CD4-positive, alpha-beta T cell treated with Interleukin-4 for 1 hour (primary cell): ENCODE measurements around the gene ALG2.
"Not testable (repeated sequence)": the region's sequence is repeated elsewhere in the genome, so short reads cannot be mapped to it uniquely, and the experiment has no call there.

Source experiments
- DNase-seq, 2 donors: peaks; one replicate each; pipeline ENCODE4 v3.0.0-alpha.2; 2020 to 2022

ALG2 gene

DNA sequence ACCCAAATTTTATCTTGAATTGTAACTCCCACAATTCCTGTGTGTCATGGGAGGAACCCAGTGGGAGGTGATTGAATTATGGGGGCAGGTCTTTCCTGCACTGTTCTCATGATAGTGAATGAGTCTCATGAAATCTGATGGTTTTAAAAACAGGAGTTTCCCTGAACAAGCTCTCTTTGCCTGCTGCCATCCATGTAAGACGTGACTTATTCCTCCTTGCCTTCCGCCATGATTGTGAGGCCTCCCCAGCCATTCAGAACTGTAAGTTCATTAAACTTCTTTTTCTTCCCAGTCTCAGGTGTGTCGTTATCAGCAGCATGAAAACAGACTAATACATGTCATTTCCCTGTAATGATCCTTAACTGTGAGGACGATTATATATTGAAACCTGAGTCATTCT lies 16.1 kb upstream of the ALG2 start:
- DNase-seq: not testable (repeated sequence)

DNA sequence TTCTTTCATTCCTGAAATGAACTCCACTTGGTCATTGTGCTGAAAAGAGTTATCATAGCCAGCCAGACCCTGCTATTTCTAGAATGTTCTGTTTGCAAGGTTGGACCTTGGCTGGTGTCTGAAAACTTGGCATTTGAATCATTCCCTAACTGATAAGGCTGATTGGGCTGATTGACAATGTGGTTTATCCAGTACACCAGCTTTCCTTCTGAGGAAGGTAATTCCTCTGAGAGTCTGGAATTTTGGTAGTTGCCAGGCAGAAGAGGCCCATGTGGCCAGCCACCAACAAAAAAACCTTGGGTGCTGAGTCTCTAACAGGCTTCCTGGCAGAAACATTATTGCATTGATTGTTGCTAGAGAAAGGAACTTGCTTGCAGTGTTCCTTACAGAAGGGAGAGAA lies 15.6 kb upstream of the ALG2 start:
- no peak for DNase-seq

DNA sequence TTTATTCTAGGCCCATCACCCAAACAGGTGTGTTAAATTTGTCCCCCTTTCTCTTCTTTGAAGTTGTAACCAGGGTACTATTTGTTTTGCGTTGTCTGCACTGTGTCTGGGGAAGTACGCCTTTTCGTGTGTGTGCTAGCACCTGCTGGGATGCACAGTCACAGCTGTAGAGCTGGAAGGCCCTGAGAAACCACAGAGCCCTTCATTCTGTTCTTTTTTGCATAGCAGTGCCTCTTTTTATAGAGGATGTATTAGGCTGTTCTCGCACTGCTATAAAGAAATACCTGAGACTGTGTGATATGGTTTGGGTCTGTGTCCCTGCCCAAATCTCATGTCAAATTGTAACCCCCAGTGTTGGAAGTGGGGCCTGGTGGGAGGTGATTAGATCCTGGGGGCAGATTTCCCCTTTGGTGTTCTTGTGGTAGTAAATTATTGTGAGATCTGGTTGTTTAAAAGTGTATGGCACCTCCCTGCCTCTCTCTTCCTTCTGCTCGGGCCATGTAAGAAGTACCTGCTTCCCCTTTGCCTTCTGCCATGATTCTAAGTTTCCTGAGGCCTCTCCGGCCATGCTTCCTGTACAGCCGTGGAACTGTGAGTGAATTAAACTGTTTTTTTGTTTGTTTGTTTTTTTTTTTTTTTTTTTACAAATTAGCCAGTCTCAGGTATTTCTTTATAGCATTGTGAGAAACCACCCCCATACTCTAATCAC lies 14.3 kb upstream of the ALG2 start:
- peak in 1 of 2 donors; percentile 71 for DNase-seq

DNA sequence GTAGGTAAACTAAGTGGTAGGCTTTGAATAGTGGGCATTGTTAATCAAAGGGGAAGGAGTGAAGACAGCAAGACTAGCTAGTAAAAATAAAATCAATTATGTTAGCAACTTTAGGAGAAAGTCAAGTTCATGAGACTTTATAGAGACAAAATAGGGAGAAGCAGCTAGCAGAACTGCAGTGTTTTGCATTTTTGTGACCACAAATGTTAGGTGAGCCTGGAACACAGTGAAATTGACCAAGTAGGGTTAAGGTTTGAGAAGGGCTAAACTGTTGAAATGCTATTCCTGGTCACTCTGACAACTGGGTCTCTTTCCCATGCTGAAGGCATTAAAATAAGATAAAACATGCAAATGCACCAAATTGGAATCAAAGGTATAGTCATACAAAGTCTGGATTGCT lies 13.3 kb upstream of the ALG2 start:
- DNase-seq: no peak

DNA sequence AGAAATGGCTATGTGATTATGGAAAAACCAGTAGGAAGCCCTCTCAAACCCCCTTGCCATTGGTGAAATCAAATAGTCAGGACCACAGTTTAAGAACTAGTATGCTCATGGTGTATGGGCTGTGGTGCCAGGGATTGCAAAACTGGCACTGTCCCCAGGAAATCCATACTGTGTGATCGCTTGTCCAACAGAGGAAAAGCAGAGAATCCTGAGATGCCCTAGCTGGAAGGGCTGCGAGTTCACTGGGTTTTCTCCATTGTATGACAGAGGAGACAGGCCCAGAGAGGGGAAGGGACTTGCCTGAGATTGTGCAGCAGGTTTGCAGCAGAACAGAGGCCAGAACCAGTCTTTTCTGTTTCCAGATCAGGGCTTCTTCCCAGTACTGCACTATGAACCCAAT lies 12.9 kb upstream of the ALG2 start:
- no peak for DNase-seq

DNA sequence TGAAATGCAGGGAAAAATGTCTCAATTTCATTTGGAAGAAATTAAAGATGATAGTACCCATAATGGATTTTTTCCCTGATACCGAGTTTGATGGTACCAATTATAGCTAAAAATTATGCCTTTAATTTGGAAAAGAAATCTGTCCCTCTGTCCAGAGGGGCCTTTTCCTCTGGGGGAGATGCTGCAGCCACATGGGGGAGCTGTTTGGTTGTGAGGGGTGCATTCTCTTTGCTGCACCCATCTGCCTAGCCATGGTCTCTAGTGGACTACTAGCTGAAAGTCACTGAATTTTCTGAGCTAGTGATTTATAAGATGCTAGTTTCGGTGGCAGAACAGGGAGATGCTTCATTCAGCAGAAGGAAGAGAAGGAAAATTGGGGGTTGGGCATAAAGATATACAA lies 10.0 kb upstream of the ALG2 start:
- DNase-seq: peak in 1 of 2 donors; percentile 22

DNA sequence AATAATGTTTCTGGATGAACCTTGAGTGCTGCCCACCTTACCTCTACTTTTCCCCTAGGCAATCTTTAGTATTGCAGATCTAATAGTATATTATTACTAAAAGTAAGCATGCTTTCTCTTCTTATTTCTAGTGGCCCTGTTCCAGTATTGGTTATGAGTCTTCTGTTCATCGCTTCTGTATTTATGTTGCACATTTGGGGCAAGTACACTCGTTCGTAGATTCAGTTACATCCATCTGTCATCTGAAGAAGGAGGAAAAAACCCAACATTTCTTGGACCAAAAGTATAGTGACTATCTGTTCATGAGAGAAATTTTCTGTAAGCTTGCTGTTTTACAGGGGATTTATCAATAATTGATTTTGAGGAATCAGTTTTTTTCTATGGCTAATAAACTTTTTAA lies 8.5 kb upstream of the ALG2 start:
- no peak for DNase-seq

DNA sequence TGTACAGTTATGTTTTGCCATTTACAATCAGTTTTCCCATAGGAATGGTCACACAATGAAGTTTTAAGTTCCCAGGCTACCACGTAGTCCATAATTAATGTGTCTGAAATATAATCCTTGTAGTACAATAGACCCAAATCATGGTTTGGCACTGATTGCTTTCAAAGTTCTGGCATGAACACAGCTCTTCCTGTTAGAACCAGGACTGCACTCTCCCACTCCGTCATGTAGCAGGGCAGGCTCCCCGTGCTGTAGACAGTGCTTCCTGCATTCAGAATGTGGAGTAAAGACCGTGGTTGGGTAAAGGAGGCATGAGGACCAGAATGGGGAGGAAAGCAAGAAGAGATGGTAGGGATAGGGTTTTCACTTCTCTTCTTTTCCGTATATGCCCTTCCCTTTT lies 4.3 kb upstream of the ALG2 start:
- DNase-seq: no peak

DNA sequence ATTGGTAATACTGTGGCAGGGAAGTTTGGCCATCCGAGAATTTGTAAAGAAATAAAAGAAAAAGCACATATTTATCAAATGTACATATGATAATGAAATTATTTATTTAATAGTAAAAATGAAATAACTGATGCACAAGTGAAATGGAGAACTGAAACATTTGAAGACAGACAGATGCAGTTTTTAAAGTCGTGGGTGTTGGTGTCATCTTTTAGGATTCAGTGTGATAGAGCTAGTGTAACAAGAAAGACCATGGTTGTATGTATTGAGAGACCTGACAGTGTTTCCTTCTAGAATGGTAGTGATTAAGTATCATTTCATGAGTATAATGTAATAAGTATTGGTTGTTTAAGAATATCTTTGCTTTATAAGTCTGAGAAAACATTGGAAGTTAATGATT lies 2.7 kb upstream of the ALG2 start:
- DNase-seq: no peak

DNA sequence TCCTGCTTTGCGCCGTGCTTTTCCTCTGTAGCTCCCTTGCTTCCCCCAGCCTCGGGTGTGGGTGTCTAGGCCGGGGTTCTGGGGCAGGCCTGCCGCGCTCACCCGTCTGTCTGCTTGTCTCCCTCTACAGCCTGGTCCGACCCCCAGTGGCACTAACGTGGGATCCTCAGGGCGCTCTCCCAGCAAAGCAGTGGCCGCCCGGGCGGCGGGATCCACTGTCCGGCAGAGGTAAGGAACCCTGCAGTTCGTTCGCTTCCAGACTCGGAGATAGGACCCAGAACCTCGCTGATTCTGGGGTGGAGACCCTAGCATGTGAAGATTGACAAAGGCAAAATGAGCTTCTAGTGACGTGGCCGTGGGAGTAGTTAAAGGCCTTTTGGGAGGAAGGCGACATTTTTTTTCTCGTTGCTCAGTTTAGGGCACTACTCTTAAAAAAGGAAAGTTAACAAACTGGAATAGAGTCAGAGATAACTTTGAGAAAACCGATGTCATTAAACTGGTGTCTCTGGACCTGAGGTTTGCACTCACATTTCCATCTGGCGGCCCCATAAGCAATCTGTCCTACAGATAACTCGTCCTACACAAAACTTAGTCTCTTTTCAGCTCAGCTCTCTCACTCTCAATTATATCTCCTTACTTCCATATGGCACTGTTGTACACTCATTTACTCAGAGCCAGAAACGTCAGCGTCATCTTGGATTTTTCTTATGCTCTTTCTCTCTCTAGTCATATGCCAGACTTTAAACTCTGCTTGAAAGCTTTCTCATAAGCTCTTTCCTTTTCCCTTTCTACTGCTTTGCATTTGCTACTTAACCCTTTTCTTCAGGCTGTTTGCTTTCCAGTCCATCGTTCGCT lies 901 bp upstream of the ALG2 start:
- no peak for DNase-seq

DNA sequence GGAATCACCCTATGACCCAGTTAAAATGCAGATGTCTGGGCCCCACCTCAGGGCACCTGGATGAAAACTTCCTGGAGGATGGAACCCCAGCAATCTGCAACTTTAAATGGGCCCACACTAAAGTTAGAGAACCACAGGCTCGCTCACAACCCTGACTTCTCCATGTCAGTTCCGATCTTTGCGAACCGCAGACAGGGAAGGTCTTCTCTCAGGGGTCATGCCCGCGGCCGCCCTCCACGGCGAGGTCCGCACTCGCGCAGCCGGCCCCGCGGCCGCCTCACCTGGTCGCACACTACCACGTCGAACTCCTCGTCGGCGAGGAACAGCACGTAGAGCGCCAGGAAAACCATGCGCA lies 499 bp downstream of the ALG2 start:
- DNase-seq: no peak

DNA sequence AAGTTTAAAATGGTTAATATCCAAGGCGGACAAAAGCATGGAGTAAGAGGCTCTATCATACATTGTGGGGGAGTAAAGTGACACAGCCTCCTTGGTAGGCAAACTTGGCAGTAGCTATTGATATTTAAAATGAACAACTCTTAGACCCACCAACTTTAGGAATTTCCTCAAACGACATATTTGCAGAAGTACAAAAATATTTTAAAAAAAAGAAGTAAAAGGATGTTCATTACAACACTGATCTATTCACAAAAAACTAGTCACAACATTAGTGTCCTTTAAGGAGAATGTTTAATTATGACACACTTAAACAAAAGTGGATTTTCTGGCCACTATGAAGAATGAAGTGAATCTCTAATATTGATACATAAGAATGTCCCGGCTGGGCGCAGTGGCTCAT lies 1.7 kb downstream of the ALG2 start:
- no peak for DNase-seq

DNA sequence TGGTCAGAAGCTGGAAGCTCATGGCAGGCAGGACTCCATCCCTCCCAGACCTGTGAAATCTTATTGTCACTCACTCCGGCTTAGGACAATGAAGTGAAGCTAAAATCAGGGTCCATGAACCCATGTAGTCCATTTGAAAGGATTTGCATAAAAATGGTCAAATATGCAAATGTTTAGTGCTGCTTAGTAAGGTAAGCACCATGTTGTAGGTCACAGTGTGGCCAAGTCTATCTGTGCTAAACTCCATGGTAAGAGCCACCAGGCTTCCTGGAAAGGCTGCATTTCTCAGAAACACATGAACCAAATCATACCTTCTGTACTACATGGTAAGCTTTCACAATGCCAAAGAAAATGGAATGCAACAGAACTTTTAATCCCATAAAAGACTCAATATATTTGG lies 5.7 kb downstream of the ALG2 start:
- no peak for DNase-seq

DNA sequence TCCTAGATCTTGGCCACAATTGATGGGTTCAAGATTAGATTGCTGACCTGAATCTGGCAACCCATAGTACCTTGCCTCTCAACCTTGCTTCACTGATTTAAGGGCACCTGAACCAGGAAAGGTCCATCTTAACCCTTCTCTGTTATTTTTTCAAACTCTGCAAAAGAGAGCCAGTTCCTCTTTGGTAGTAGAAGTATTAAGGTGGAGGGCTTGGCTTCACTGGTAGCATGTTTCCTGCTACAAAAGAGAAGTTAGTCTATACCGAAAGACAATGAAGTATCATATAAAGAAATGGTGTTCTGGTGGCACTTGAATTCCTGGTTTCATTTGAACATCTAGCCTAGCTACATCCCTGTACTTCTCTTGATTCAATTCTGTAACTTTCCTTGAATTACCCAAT lies 8.5 kb downstream of the ALG2 start:
- no peak for DNase-seq

DNA sequence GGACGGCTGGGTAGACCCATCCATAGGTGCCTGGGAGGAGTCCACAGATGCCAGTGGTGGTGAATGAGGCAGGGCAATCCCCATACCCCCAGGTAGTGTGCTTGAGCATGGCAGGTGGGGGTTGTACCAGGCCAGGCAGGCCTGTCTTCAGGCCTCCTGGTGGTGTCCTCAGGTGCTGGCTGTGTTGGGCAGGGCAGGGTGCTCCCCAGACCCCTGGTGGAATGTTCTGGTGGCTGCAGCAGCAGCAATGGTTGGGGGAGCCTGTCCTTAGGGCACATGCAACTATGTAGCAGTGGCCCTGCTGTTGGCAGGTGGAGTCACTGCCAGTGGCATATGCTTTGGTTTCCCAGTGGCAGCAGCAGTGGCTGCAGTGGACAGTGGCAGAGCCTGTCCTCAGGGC lies 10.0 kb downstream of the ALG2 start:
- DNase-seq: no peak

DNA sequence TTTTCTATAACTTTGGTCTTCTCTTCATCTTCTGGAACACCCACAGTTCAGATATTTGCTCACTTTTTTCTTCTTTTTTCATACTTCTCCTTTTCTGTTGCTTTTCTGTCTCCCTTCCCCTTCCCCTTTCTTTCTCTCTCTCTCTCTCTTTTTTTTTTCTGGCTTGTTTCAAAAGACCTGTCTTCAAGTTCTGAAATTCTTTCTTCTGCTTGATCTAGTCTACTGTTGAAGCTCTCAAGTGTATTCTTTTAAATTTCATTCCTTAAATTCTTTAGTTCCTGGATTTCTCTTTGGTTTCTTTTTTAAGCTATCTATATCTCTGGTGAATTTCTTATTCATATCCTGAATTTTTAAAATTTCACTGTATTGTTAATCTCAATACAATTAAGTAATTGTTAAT lies 11.2 kb downstream of the ALG2 start:
- no peak for DNase-seq

DNA sequence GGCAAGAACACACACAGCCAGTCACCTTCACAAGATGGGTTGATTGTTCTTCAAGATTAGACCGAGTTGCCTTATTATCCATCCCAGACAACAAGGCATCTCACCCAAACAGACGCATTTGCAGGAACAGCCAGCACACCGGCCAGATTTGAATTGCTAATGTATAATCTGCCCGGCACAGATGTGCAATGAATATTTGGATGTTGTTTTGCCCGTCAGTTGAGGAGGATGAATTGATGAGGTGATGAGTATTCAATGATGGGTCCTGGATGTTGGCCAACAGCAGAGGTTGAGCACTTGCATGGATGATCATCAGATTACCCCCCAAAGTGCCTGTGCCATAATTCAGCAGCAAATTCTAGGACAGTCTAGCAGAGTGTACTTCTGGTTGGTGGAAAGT lies 20.1 kb downstream of the ALG2 start:
- no peak for DNase-seq

DNA sequence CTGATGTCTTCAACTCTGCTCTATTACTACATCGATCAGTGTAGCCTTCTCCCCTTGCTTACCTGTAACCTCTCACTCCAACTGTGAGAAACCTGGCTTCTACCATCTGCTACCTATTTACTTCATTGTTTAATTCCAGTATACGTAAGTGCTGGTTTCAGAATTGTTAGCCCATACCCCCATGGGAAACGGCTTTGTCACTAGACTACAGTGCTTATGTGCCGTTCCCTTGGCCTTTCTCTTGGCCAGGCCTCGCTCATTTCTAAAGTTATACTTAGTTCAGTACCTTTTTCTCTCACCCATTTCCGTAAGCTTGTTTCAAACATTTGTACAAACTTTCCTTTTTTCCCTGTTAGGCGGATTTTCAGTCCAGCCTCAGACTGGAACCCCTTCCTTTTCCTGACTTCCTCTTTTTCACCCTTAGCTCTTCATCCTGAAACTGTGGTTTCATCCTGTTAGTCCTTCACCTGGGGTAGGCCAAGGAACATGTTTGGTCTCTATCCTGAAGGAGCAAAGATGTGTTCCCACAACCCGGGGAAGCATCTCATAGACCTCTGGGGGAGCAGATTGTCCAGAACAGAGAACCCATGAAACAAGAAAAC lies 21.7 kb downstream of the ALG2 start:
- DNase-seq: no peak

DNA sequence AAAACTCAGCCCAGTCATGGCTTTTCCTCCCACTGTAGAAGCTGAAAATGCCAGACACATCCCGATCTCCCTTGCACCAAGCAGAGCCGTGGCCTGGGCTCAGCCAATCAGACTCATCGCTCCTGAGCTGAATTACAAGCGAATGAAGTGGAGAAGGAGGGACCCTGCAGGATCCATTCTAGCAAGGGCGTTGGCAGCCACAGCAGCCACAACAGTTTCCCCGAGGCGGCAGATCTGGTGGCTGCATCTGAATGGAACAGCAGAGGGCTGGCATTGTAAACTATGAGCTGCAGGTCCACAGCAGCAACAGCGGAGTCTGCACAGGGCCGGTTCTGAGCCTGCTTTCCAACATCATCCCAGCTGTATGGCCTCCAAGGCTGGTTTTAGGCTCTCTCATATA lies 23.8 kb downstream of the ALG2 start:
- DNase-seq: no peak

DNA sequence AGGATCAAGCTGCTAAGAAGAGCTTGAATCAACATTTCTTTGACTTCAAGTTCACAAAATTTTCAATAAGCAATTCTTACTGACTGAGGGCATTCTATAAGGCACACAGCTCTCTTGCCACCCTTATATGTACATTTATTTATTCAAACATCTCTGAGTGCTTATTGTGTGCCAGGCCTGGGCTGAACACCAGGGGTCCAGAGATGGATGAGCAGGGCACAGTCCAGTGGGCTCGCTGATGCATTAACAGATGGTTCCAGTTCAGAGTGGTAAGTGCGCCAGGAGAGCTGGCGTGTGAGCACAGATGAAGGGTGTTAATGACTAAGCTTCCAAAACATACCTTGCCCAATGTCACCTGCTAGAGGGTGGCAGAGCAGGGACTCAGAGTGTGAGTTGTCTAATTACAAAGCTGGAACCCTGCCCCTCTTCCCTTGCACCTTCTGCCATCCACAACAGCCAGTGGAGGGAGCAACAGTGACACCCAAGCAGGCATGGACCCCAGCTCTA lies 24.6 kb downstream of the ALG2 start:
- no peak for DNase-seq

DNA sequence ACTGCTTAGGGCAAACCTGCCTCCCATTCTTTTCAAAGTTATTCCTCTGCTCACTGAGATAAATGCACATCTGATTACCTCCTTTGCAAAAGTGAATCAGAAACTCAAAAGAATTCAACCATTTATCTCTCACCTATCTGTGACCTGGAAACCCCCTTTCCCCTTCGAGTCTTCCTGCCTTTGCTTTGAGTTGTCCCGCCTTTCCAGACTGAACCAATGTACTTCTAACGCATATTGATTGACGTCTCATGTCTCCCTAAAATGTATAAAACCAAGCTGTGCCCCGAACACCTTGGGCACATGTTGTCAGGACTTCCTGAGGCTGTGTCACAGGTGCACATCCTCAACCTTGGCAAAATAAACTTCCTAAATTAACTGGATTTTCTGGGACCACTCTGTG lies 25.3 kb downstream of the ALG2 start:
- not testable (repeated sequence) for DNase-seq

DNA sequence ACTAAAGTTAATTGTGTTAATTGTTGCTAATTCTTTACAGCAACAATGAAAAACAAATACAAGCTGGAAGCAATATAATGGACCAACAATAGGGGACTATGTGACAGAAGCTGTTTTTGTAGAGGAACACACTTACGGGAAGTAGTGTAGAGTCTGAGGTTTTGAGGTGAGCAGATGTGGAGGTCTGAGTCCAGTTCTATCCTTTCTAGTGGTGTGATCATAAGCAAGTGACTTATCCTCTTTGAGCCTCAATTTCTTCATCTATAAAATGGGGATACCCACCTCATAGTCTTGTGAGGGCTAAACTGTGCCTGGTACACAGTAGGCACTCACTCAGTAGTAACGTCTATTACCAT lies 28.3 kb downstream of the ALG2 start:
- DNase-seq: no peak

DNA sequence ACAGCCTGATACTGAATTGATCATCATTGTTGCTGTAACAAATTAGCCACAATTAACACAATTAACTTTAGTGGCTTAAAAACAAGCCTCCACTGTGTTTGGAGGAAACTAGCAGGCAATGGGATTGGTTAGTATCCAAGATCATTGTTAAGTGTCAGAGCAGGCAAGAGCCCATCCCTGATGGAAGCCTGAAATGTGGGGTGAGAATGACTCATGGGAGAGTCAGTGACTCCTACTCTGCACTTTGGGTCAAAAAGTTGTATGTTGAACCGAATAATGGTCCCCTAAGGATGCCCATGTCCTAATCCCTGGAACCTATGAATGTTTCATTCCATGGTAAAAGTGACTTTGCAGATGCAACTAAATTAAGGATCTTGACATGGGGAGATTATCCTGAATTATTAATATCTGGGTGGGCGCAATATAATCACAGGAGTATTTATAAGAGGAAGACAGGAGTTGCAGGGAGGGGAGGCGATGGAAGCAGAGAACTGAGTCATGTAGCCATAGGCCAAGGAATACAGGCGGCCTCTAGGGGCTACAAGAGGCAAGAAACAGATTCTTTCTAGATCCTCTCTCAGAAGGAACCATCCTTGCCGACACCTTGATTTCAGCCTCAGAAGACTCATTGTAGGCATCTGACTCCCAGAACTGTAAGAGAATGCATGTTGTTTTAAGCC lies 28.8 kb downstream of the ALG2 start:
- no peak for DNase-seq
